Cardiac fibroblast (primary cell): Measurements from ENCODE around the gene PLA2G4B.

Experiments
- DNase-seq, 2 donors: peaks; one replicate each; pipeline versions ENCODE4 v3.0.0 to v3.0.0-alpha.2; 2010; ENCODE audit warnings: low read depth in 2 of 2
- H3K4me3 ChIP-seq, 2 donors: replicated peaks in 1 of 2; 1 replicate in 1 of 2; 2 replicates in 1 of 2; pipeline ENCODE4 v1.5.1; 2011; ENCODE audit warnings: low read depth in 2 of 2, low read length in 2 of 2, mild to moderate bottlenecking in 2 of 2, moderate library complexity in 1 of 2
- CTCF ChIP-seq: IDR thresholded peaks from one replicate; pipeline ENCODE4 v1.5.1; 2011; ENCODE audit warnings: low read depth, mild to moderate bottlenecking, low read length, inconsistent platforms

Gene PLA2G4B

GRCh38 chr15:41897363-41897799, 58.7 kb downstream of the PLA2G4B start:
- no peak for TF ChIP-seq CTCF
- no peak overlapping the region for H3K4me3 ChIP-seq
- DNase-seq = no peak
